ENCODE data around the gene TBX3. TPM values are rescaled to one million over a fixed set of nuclear protein-coding genes. Genes with fewer than 3 reads are reported as not detected.

The TBX3 gene
- total and polyA plus RNA-seq, 4 donors = 5.8 to 26.8 (median 17.6) TPM

GRCh38 chr12:114676142-114676741, 7.7 kb downstream of the TBX3 start:
- Histone ChIP-seq H3K4me1 (ENCODE audit: control insufficient read depth in 4 of 4, insufficient read depth in 4 of 4, low read length in 3 of 4) (peaks cover 3 to 20% (median 11%) of the 10 kb centered on the region in 4 donors), H3K9ac (ENCODE audit: low read depth in 1 of 2, low read length in 2 of 2) (no peak overlapping the region), H3K36me3 (ENCODE audit: control insufficient read depth in 4 of 4, insufficient read depth in 3 of 4, low read depth in 1 of 4, low read length in 3 of 4) (peaks cover 4 to 38% (median 15%) of the 10 kb centered on the region in 4 donors), H3K4me3 (ENCODE audit: low read depth in 1 of 3, low read length in 3 of 3) (no peak overlapping the region), H3K9me3 (ENCODE audit: control insufficient read depth in 4 of 4, low read length in 3 of 4) (no peaks in the 10 kb centered on the region), H3K27ac (ENCODE audit: low read depth in 1 of 2, low read length in 2 of 2) (no peak overlapping the region), H3K27me3 (ENCODE audit: control insufficient read depth in 4 of 4, insufficient read depth in 4 of 4, low read length in 3 of 4) (no peaks in the 10 kb centered on the region)
- 66% methylated on average over 6 of the region's 6 CpGs for WGBS
- TF ChIP-seq EGR1 (IDR thresholded peaks at IDR 0.05; ENCODE audit: low read depth in 2 of 2) (no peak), HNF4G (IDR thresholded peaks at IDR 0.05) (no peak), CTCF (IDR thresholded peaks at IDR 0.05; ENCODE audit: low read depth, low read length, missing input control) (no peak), HNF4A (conservative IDR thresholded peaks at IDR 0.05) (no peak), GABPA (IDR thresholded peaks at IDR 0.05 in 1 of 2, conservative IDR thresholded peaks at IDR 0.05 in 1 of 2) (no peak), NR2F2 (IDR thresholded peaks at IDR 0.05) (no peak), RXRA (IDR thresholded peaks at IDR 0.05) (no peak), MAX (IDR thresholded peaks at IDR 0.05) (no peak), TAF1 (conservative IDR thresholded peaks at IDR 0.05) (no peak), YY1 (IDR thresholded peaks at IDR 0.05) (no peak), RAD21 (IDR thresholded peaks at IDR 0.05) (no peak), FOXA2 (IDR thresholded peaks at IDR 0.05) (no peak), JUND (IDR thresholded peaks at IDR 0.05) (no peak)
- DNase-seq (ENCODE audit: low spot score) = no peak

GRCh38 chr12:114674251-114675047, 9.5 kb downstream of the TBX3 start:
- no peak overlapping the region for H3K9ac ChIP-seq (ENCODE audit: low read depth in 1 of 2, low read length in 2 of 2)
- no peak for TF ChIP-seq JUND (IDR thresholded peaks at IDR 0.05)
- no peak for TF ChIP-seq RAD21 (IDR thresholded peaks at IDR 0.05)
- TF ChIP-seq FOXA1 (IDR thresholded peaks at IDR 0.05) = no peak
- TF ChIP-seq MAX (IDR thresholded peaks at IDR 0.05) = no peak
- TF ChIP-seq HNF4A (conservative IDR thresholded peaks at IDR 0.05) = no peak
- no peak for TF ChIP-seq FOXA2 (IDR thresholded peaks at IDR 0.05)
- TF ChIP-seq CTCF (IDR thresholded peaks at IDR 0.05; ENCODE audit: low read depth, low read length, missing input control) = no peak
- no peak for TF ChIP-seq REST (IDR thresholded peaks at IDR 0.05)
- TF ChIP-seq ATF3 (IDR thresholded peaks at IDR 0.05) = no peak
- no peak for TF ChIP-seq ZBTB33 (IDR thresholded peaks at IDR 0.05)
- no peak for TF ChIP-seq SP1 (IDR thresholded peaks at IDR 0.05)
- no peak for TF ChIP-seq EGR1 (IDR thresholded peaks at IDR 0.05; ENCODE audit: low read depth in 2 of 2)
- no peak for TF ChIP-seq RXRA (IDR thresholded peaks at IDR 0.05)
- no peak for TF ChIP-seq GABPA (IDR thresholded peaks at IDR 0.05 in 1 of 2, conservative IDR thresholded peaks at IDR 0.05 in 1 of 2)
- no peak for TF ChIP-seq YY1 (IDR thresholded peaks at IDR 0.05)
- TF ChIP-seq HNF4G (IDR thresholded peaks at IDR 0.05) = no peak
- no peaks in the 10 kb centered on the region for H3K27me3 ChIP-seq (ENCODE audit: control insufficient read depth in 4 of 4, insufficient read depth in 4 of 4, low read length in 3 of 4)
- peaks cover 3 to 29% (median 13%) of the 10 kb centered on the region in 4 donors for H3K4me1 ChIP-seq (ENCODE audit: control insufficient read depth in 4 of 4, insufficient read depth in 4 of 4, low read length in 3 of 4)
- no peak overlapping the region for H3K4me3 ChIP-seq (ENCODE audit: low read depth in 1 of 3, low read length in 3 of 3)
- H3K9me3 ChIP-seq (ENCODE audit: control insufficient read depth in 4 of 4, low read length in 3 of 4) = no peaks in the 10 kb centered on the region
- DNase-seq (ENCODE audit: low spot score) = no peak
- 86% methylated on average over 70 of the region's 70 CpGs for WGBS
- peaks cover 4 to 37% (median 15%) of the 10 kb centered on the region in 4 donors for H3K36me3 ChIP-seq (ENCODE audit: control insufficient read depth in 4 of 4, insufficient read depth in 3 of 4, low read depth in 1 of 4, low read length in 3 of 4)
- H3K27ac ChIP-seq (ENCODE audit: low read depth in 1 of 2, low read length in 2 of 2) = no peak overlapping the region

Measured in liver (tissue), 9 donors.